Omental fat pad (tissue), 4 donors: ENCODE data around the gene C16orf87. TPM values are rescaled to one million over a fixed set of nuclear protein-coding genes. Genes with fewer than 3 reads are reported as not detected.
"Not testable (repeated sequence)": the region's sequence is repeated elsewhere in the genome, so short reads cannot be mapped to it uniquely, and the experiment has no call there.

ENCODE experiments used
- ATAC-seq: fragments of 150-250 bp; one replicate; pipeline ENCODE4 v1.9.1; 2016; ENCODE audit warnings: mild to moderate bottlenecking, moderate library complexity; ENCODE audit not compliant: low FRiP score
- DNase-seq: peaks from one replicate; pipeline ENCODE4 v3.0.0-alpha.2; 2019; ENCODE audit warnings: low spot score
- total RNA-seq, 4 donors: library from RNA; depleted of rRNA; stranded (reverse); fragments of >200 nt; gene quantifications; one replicate each; pipeline ENCODE4 v1.1.0, GENCODE V29; 2016
- TF ChIP-seq, protein P1 (sequence below), 3 donors: fragments of 450-650 bp; IDR thresholded peaks; one replicate each; pipeline ENCODE4 v1.5.1; 2016 to 2017; ENCODE audit warnings: antibody characterized with exemption in 3 of 3, mild to moderate bottlenecking in 3 of 3, moderate library complexity in 2 of 3

C16orf87 gene
- total RNA-seq, 4 donors from 2014 or later, result 4.0 to 6.6 (median 4.7) TPM

DNA sequence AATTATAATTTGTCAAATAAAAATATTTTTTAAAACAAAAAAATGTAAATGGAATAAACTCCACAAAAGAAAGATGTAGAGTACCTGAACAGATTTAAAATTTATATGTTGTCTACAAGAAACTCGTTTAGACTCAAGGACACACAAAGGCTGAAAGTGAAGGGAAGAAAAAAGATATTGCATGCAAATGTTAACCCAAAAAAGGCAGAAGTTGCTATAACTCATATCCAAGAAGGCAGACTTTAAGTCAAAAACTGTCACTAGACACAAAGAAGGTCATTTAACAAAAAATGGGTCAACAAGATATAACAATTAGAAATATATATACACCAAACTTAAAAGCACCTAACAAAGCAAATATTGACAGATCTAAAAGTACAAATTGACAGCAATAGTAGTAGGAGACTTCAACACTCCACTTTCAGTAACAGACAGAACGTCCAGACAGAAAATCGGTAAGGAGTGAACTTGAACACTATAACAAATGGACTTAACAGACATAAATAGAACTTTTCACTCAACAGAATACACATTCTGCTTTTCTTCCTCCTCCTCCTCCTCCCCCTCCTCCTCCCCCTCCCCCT is 42.0 kb downstream of the C16orf87 start:
- no peak for ATAC-seq
- TF ChIP-seq, protein P1, sequence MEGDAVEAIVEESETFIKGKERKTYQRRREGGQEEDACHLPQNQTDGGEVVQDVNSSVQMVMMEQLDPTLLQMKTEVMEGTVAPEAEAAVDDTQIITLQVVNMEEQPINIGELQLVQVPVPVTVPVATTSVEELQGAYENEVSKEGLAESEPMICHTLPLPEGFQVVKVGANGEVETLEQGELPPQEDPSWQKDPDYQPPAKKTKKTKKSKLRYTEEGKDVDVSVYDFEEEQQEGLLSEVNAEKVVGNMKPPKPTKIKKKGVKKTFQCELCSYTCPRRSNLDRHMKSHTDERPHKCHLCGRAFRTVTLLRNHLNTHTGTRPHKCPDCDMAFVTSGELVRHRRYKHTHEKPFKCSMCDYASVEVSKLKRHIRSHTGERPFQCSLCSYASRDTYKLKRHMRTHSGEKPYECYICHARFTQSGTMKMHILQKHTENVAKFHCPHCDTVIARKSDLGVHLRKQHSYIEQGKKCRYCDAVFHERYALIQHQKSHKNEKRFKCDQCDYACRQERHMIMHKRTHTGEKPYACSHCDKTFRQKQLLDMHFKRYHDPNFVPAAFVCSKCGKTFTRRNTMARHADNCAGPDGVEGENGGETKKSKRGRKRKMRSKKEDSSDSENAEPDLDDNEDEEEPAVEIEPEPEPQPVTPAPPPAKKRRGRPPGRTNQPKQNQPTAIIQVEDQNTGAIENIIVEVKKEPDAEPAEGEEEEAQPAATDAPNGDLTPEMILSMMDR (IDR thresholded peaks at IDR 0.05), result no peak

DNA sequence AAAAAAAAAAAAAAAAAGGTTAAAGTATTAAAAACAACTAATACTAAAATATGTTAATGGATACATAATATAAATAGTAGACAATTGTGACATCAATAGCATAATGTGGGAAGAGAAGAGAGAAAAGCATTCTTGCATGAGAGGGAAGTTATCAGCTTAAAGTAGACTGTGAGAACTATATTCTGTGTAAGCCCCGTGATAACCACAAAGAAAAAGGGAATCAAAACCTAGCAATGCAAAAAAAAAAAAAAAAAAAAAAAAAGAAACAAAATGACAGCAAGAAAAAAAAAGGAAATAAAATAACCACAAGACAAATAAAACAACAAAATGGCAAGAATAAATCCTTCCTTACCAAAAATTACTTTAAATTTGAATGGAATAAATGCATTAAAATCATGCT is 43.1 kb downstream of the C16orf87 start:
- DNase-seq, result no peak
- TF ChIP-seq, protein P1 (IDR thresholded peaks at IDR 0.05), result no peak
- ATAC-seq, result no peak

More for the DNA sequence above, 42.0 kb downstream of the C16orf87 start:
- no peak for DNase-seq

DNA sequence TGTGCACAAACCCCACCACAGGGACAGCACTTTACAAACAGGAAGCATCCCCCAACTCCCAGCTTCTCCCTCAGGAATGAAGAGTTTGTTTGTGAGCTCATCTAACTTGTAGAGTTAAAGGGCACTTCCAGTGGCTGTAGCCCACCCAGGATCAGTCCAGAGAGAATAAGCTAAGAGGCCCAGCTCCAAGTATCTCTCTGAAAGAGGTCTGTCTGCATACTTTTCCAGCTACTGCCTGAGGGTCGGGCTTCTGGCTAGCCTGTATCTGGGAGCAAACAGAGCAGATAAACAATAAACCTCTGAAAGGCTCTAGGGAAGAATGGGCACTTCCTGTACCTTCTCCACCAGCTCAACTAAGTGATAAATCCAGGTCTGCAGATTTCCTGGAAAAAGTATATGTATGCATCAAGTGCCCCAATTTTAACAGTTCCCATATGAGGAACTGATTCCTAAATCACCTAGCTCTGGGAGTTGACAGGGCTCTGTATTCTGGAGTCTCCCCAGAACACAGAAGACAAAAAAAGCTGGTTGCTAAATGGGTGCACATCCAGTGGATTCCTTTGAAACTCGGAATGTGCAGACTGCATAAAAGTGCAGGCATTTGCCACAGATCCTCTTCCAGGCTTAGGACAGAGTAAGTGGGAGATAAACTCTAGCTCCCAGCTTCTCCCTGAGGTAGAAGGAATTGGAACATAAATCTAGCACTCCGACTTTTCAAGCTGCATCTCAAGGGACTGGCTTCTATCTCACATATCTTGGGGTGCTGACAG is 45.7 kb downstream of the C16orf87 start:
- DNase-seq, result no peak
- TF ChIP-seq, protein P1 (IDR thresholded peaks at IDR 0.05), result no peak
- ATAC-seq, result no peak

DNA sequence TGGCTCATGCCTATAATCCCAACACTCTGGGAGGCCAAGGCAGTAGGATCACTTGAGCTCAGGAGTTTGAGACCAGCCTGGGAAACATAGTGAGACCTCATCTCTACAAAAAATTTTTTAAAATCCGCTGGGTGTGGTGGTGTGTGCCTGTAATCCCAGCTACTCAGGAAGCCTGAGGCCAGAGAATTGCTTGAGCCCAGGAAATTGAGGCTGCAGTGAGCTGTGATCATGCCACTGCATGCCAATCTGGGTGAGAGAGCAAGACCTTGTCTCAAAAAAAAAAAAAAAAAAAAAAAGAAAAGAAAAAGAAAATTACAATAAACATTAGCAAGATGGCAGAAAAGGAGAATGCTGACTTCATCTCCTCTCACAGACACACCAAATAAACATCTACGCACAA is 46.4 kb downstream of the C16orf87 start:
- DNase-seq, ATAC-seq: not testable (repeated sequence)

DNA sequence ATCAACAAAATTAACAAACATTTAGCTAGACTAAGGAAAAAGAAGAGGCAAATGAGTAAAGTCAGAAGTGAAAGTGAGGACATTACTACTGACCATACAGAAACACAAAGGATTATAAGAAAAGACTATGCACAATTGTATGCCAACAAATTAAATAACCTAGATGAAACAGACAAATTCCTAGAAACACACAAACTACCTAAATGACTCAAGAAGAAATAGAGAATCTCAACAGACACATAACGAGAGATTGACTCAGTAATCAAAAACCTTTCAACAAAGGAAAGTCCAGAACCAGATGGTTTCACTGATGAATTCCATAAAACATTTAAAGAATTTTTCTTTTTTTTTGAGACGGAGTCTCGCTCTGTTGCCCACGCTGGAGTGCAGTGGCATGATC is 47.2 kb downstream of the C16orf87 start:
- ATAC-seq, result no peak
- no peak for DNase-seq
- TF ChIP-seq, protein P1 (IDR thresholded peaks at IDR 0.05), result no peak

DNA sequence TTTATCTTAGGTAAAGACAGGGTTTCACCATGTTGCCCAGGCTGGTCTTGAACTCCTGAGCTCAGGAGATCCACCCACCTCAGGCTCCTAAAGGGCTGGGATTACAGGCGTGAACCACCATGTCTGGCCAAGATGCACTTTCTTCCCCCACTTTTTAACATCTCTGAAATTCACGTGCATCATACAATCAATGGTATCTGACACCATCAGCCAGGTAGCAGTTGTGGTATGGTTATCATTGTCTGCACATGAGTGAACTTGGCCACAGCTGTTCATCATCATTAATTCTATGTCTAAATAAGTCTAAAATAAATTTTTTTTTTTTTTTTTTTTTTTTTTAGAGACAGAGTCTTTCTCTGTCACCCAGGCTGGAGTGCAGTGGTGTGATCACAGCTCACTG is 48.7 kb downstream of the C16orf87 start:
- TF ChIP-seq, protein P1 (IDR thresholded peaks at IDR 0.05), result no peak
- ATAC-seq (no peak), DNase-seq (no peak)

DNA sequence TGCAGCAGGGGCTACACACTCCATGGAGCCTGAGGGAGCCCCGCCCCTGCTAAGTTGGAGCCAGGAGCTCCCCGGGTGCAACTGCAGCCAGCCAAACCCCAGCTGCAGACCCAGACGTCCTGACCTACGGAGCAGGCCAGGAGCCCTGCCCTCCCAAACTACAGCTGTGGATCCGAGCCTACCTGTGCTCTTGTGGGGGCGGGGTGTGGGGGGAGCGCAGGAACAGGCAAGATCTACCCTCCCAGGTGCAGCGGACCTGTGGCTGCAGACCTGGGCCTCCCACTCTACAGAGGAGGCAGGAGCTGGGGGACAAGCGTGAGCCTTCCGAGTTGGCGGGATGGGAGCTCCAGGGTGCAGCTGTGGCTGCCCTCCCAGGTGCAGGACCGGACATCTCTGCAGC is 53.2 kb downstream of the C16orf87 start:
- no peak for DNase-seq
- ATAC-seq, result no peak
- TF ChIP-seq, protein P1 (IDR thresholded peaks at IDR 0.05), result no peak
